PC-3 (cell line): ENCODE results near the gene TIMP4.

Experiments used
- CTCF ChIP-seq: fragments of 300-600 bp; sonication (generic); conservative IDR thresholded peaks from 2 replicates; pipeline ENCODE4 v1.5.1; 2017; ENCODE audit warnings: antibody characterized with exemption, low read depth, mild to moderate bottlenecking, low read length
- EZH2 ChIP-seq: fragments of 300-600 bp; sonication (generic); IDR thresholded peaks from one replicate; pipeline ENCODE4 v1.6.1; 2017; ENCODE audit warnings: antibody characterized with exemption, mild to moderate bottlenecking, low read length; ENCODE audit not compliant: unreplicated experiment
- EZH2phosphoT487 ChIP-seq: fragments of 300-600 bp; sonication (generic); IDR thresholded peaks from 2 replicates; pipeline ENCODE4 v1.6.1; 2018; ENCODE audit warnings: mild to moderate bottlenecking, antibody characterized with exemption, low read length, borderline replicate concordance

- TF ChIP-seq CTCF = no peak
- TF ChIP-seq EZH2 = no peak
- no peak for TF ChIP-seq EZH2phosphoT487
Measured at GRCh38 chr3:12196684-12197083, 38.0 kb upstream of the TIMP4 start.
